NCI-H69 (cell line): ENCODE measurements around the gene TAS2R42.

Experiments
- DNase-seq: peaks from one replicate; lab custom pipeline; 2025; lab: John Stamatoyannopoulos, UW

TAS2R42 gene

GRCh38 chr12:11186837-11187236 is at the start of gene TAS2R42:
TAS2R42 (minus strand) TSS chr12:11186937; CDS start chr12:11186937, 0 bp downstream.
- DNase-seq: no peak

GRCh38 chr12:11233532-11233931 is 46.8 kb upstream of the TAS2R42 start:
- no peak for DNase-seq

- peak; percentile 3 for DNase-seq
These were observed 41.7 kb upstream of the TAS2R42 start for GRCh38 chr12:11228296-11228879.

- no peak for DNase-seq
These were observed 40.6 kb upstream of the TAS2R42 start for GRCh38 chr12:11227373-11227772.

GRCh38 chr12:11209113-11209512 is 22.4 kb upstream of the TAS2R42 start:
- DNase-seq: no peak

- DNase-seq: no peak
These were observed 17.4 kb upstream of the TAS2R42 start for GRCh38 chr12:11204173-11204572.

GRCh38 chr12:11202811-11203210 is 16.1 kb upstream of the TAS2R42 start:
- DNase-seq: no peak

GRCh38 chr12:11183011-11183410 is 3.7 kb downstream of the TAS2R42 start:
- peak; percentile 44 for DNase-seq

GRCh38 chr12:11182529-11182928 is 4.2 kb downstream of the TAS2R42 start:
- no peak for DNase-seq

- DNase-seq: no peak
These were observed 8.5 kb downstream of the TAS2R42 start for GRCh38 chr12:11178250-11178649.

GRCh38 chr12:11174022-11174421 is 12.7 kb downstream of the TAS2R42 start:
- peak; percentile 63 for DNase-seq

- DNase-seq: peak; percentile 40
These were observed 14.6 kb downstream of the TAS2R42 start for GRCh38 chr12:11171969-11172675.

GRCh38 chr12:11171145-11171968 is 15.4 kb downstream of the TAS2R42 start, which contains the start of gene SMIM10L1:
SMIM10L1 (plus strand) TSS chr12:11171194; CDS start chr12:11171357, 163 bp downstream.
- DNase-seq: peak; percentile 94

- DNase-seq: no peak
These were observed 16.0 kb downstream of the TAS2R42 start for GRCh38 chr12:11170810-11171144.

GRCh38 chr12:11166300-11166699 is 20.4 kb downstream of the TAS2R42 start:
- no peak for DNase-seq

- no peak for DNase-seq
These were observed 22.4 kb downstream of the TAS2R42 start for GRCh38 chr12:11164384-11164783.

- no peak for DNase-seq
These were observed 24.2 kb downstream of the TAS2R42 start for GRCh38 chr12:11162502-11162901.

GRCh38 chr12:11158885-11159444 is 27.8 kb downstream of the TAS2R42 start:
- DNase-seq: no peak

- DNase-seq: no peak
These were observed 32.3 kb downstream of the TAS2R42 start for GRCh38 chr12:11154400-11154925.

GRCh38 chr12:11152725-11153124 is 34.0 kb downstream of the TAS2R42 start:
- no peak for DNase-seq

- no peak for DNase-seq
These were observed 35.9 kb downstream of the TAS2R42 start for GRCh38 chr12:11150832-11151231.

- DNase-seq: no peak
These were observed 39.3 kb downstream of the TAS2R42 start for GRCh38 chr12:11147420-11147819.
